Fibroblast of lung (primary cell): ENCODE results near the gene ANXA10. TPM values are rescaled to one million over a fixed set of nuclear protein-coding genes. Genes with fewer than 3 reads are reported as not detected.

Source experiments
- DNase-seq, 2 donors: peaks; one replicate each; pipeline versions ENCODE4 v3.0.0 to v3.0.0-alpha.2; 2010; ENCODE audit warnings: low read depth in 2 of 2
- H2AFZ ChIP-seq: 2 replicates; pipeline ENCODE4 v1.5.1; 2012; ENCODE audit warnings: low read length, control low read depth, inconsistent platforms
- H3K27ac ChIP-seq: 2 replicates; pipeline ENCODE4 v1.5.1; 2011; ENCODE audit warnings: low read length, control low read depth; ENCODE audit not compliant: insufficient read depth
- H3K27me3 ChIP-seq: 2 replicates; pipeline ENCODE4 v1.5.1; 2011; ENCODE audit warnings: mild to moderate bottlenecking, low read length; ENCODE audit not compliant: control insufficient read depth, insufficient read depth
- H3K36me3 ChIP-seq: 2 replicates; pipeline ENCODE4 v1.5.1; 2011; ENCODE audit warnings: low read length; ENCODE audit not compliant: control insufficient read depth, insufficient read depth
- H3K4me1 ChIP-seq: 2 replicates; pipeline ENCODE4 v1.5.1; 2011; ENCODE audit warnings: low read length; ENCODE audit not compliant: control insufficient read depth, insufficient read depth; ENCODE audit errors: extremely low read depth
- H3K4me2 ChIP-seq: 2 replicates; pipeline ENCODE4 v1.5.1; 2011; ENCODE audit warnings: low read length, control low read depth; ENCODE audit not compliant: insufficient read depth; ENCODE audit errors: extremely low read depth
- H3K4me3 ChIP-seq, 4 experiments: fragments of 200-600 bp in 1 of 4; sonication (generic) in 1 of 4; replicated peaks in 1 of 4; 2 replicates each; pipeline ENCODE4 v1.5.1; 2011 to 2016; ENCODE audit warnings: low read length in 4 of 4, low read depth in 3 of 4, mild to moderate bottlenecking in 3 of 4, control low read depth in 2 of 4, inconsistent platforms in 1 of 4, mixed read lengths in 1 of 4; ENCODE audit not compliant: insufficient read depth in 1 of 4; ENCODE audit errors: control extremely low read depth in 1 of 4
- H3K79me2 ChIP-seq: 2 replicates; pipeline ENCODE4 v1.5.1; 2012; ENCODE audit warnings: mild to moderate bottlenecking, low read length, inconsistent platforms; ENCODE audit not compliant: control insufficient read depth, insufficient read depth
- H3K9ac ChIP-seq: 2 replicates; pipeline ENCODE4 v1.5.1; 2011; ENCODE audit warnings: mild to moderate bottlenecking, low read length, control low read depth; ENCODE audit not compliant: insufficient read depth
- H3K9me3 ChIP-seq: 2 replicates; pipeline ENCODE4 v1.5.1; 2012; ENCODE audit warnings: low read depth, low read length; ENCODE audit not compliant: control insufficient read depth, insufficient read depth
- H4K20me1 ChIP-seq: 2 replicates; pipeline ENCODE4 v1.5.1; 2011; ENCODE audit warnings: low read length; ENCODE audit not compliant: control insufficient read depth, insufficient read depth; ENCODE audit errors: extremely low read depth
- EZH2 ChIP-seq: IDR thresholded peaks from 2 replicates; pipeline ENCODE4 v1.5.1; 2012; ENCODE audit warnings: low read length, control low read depth, mild to moderate bottlenecking; ENCODE audit errors: missing control alignments
- polyA plus RNA-seq, 2 donors: library from polyadenylated mRNA; depleted of rRNA in 1 of 2; stranded (reverse) in 1 of 2; unstranded in 1 of 2; fragments of >200 nt; gene quantifications; 2 replicates each; pipeline ENCODE4 v1.2.1, GENCODE V29; 2011 to 2012; ENCODE audit warnings: missing spikeins in 1 of 2
- total RNA-seq: library from RNA; depleted of rRNA; stranded (reverse); fragments of >200 nt; gene quantifications from 2 replicates; pipeline ENCODE4 v1.2.1, GENCODE V29; 2014
- TF ChIP-seq, protein P1 (sequence below), 2 donors: IDR thresholded peaks in 1 of 2; conservative IDR thresholded peaks in 1 of 2; 1 replicate in 1 of 2; 2 replicates in 1 of 2; pipeline ENCODE4 v1.5.1; 2011 to 2012; ENCODE audit warnings: low read length in 2 of 2, control low read depth in 1 of 2, inconsistent platforms in 1 of 2, low read depth in 1 of 2, mild to moderate bottlenecking in 1 of 2

The ANXA10 gene
- total and polyA plus RNA-seq, 2 donors (not counting 1 experiment from before 2014, with no cell fraction given) = 0.08 to 0.17 TPM

DNA sequence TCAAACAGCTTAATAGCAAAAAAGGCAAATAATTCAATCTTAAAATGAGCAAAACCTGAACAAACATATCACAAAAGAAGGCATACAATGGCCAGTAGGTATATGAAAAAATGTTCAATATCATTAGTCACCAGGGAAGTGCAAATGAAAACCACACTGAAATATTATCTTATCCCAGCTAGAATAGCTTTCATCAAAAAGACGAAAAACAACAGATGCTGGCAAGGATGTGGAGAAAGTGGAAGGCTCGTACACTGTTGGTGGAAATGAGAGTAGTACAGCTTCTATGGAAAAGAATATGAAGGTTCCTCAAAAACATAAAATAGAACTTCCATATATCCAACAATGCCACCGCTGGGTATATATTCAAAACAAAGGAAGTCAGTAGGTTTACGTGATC, 29.3 kb upstream of the ANXA10 start:
- H3K4me2 ChIP-seq = no peak overlapping the region
- no peaks in the 10 kb centered on the region for H4K20me1 ChIP-seq
- H3K27me3 ChIP-seq = no peaks in the 10 kb centered on the region
- no peak overlapping the region for H3K9ac ChIP-seq
- no peaks in the 10 kb centered on the region for H3K4me1 ChIP-seq
- H3K4me3 ChIP-seq = no peak overlapping the region
- H3K9me3 ChIP-seq = no peaks in the 10 kb centered on the region
- H2AFZ ChIP-seq = no peak overlapping the region
- TF ChIP-seq, protein P1, sequence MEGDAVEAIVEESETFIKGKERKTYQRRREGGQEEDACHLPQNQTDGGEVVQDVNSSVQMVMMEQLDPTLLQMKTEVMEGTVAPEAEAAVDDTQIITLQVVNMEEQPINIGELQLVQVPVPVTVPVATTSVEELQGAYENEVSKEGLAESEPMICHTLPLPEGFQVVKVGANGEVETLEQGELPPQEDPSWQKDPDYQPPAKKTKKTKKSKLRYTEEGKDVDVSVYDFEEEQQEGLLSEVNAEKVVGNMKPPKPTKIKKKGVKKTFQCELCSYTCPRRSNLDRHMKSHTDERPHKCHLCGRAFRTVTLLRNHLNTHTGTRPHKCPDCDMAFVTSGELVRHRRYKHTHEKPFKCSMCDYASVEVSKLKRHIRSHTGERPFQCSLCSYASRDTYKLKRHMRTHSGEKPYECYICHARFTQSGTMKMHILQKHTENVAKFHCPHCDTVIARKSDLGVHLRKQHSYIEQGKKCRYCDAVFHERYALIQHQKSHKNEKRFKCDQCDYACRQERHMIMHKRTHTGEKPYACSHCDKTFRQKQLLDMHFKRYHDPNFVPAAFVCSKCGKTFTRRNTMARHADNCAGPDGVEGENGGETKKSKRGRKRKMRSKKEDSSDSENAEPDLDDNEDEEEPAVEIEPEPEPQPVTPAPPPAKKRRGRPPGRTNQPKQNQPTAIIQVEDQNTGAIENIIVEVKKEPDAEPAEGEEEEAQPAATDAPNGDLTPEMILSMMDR (conservative IDR thresholded peaks at IDR 0.05 in 1 of 2, IDR thresholded peaks at IDR 0.05 in 1 of 2; ENCODE audit: low read depth in 1 of 2, low read length in 2 of 2) = no peak
- no peak for TF ChIP-seq EZH2
- DNase-seq = no peak
- no peaks in the 10 kb centered on the region for H3K79me2 ChIP-seq
- H3K27ac ChIP-seq = no peak overlapping the region
- H3K36me3 ChIP-seq = no peaks in the 10 kb centered on the region

DNA sequence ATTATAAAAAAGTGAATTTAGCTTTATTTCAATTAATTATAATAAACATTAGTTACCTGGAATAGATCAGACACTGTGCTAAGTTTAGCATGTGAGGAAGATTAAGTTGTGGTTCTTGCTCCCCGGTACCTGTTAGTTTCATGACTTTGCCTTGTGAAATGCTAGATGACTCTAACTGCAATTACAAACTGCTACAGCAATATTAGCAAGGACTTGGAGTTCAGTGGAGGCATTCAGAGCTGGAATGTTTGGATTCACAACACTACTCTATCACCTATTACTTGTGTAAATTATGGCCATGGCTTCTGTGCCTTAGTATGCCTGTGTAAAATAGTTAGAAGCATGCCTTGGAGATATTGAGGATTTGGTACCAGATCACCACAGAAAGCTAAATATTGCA, 21.4 kb upstream of the ANXA10 start:
- TF ChIP-seq, protein P1 (conservative IDR thresholded peaks at IDR 0.05 in 1 of 2, IDR thresholded peaks at IDR 0.05 in 1 of 2; ENCODE audit: low read depth in 1 of 2, low read length in 2 of 2) = no peak
- no peak for TF ChIP-seq EZH2
- Histone ChIP-seq H3K79me2 (no peaks in the 10 kb centered on the region), H3K4me2 (no peak overlapping the region), H3K9me3 (no peaks in the 10 kb centered on the region), H3K36me3 (no peaks in the 10 kb centered on the region), H3K27ac (no peak overlapping the region), H3K4me3 (no peak overlapping the region), H4K20me1 (no peaks in the 10 kb centered on the region), H2AFZ (no peak overlapping the region), H3K9ac (no peak overlapping the region), H3K27me3 (no peaks in the 10 kb centered on the region), H3K4me1 (no peaks in the 10 kb centered on the region)
- DNase-seq = peak; percentile 5 to 12

DNA sequence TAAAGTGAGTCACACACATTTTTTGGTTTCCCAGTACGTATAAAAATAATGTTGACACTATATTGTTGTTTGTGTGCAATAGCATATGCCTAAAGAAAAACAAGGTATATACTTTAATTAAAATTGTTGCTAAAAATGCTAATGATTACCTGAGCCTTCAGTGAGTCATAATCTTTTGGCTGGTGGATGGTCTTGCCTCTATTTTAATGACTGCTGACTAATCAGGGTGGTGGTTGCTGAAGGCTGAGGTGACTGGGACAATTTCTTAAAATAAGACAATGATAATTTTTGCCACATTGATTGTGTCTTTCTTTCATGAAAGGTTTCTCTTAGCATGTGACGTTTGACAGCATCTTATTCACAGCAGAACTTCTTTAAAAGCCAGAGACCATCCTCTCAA, 21.0 kb upstream of the ANXA10 start:
- H3K36me3 ChIP-seq = no peaks in the 10 kb centered on the region
- no peaks in the 10 kb centered on the region for H3K9me3 ChIP-seq
- H4K20me1 ChIP-seq = no peaks in the 10 kb centered on the region
- no peak overlapping the region for H3K27ac ChIP-seq
- peak in 1 of 2 donors; percentile 4 for DNase-seq
- no peak overlapping the region for H2AFZ ChIP-seq
- no peaks in the 10 kb centered on the region for H3K27me3 ChIP-seq
- no peaks in the 10 kb centered on the region for H3K4me1 ChIP-seq
- TF ChIP-seq, protein P1 (conservative IDR thresholded peaks at IDR 0.05 in 1 of 2, IDR thresholded peaks at IDR 0.05 in 1 of 2; ENCODE audit: low read depth in 1 of 2, low read length in 2 of 2) = no peak
- TF ChIP-seq EZH2 = no peak
- no peak overlapping the region for H3K4me3 ChIP-seq
- no peaks in the 10 kb centered on the region for H3K79me2 ChIP-seq
- no peak overlapping the region for H3K9ac ChIP-seq
- no peak overlapping the region for H3K4me2 ChIP-seq
